Liver (tissue), 9 donors: Measurements from ENCODE around the gene LARGE2. TPM values are rescaled to one million over a fixed set of nuclear protein-coding genes. Genes with fewer than 3 reads are reported as not detected.

Source experiments
- DNase-seq: peaks from one replicate; pipeline ENCODE4 v3.0.0-alpha.2; 2017; ENCODE audit warnings: low spot score
- H3K27ac ChIP-seq, 2 donors: one replicate each; pipeline ENCODE4 v1.7.0; 2013; ENCODE audit warnings: inconsistent platforms in 2 of 2, low read length in 2 of 2, control low read depth in 1 of 2, low read depth in 1 of 2, mild to moderate bottlenecking in 1 of 2
- H3K27me3 ChIP-seq, 4 donors: one replicate each; pipeline versions ENCODE4 v1.6.1 to v1.7.0; 2013; ENCODE audit warnings: low read length in 3 of 4, inconsistent platforms in 1 of 4, mild to moderate bottlenecking in 1 of 4, moderate library complexity in 1 of 4; ENCODE audit not compliant: control insufficient read depth in 4 of 4, insufficient read depth in 4 of 4
- H3K36me3 ChIP-seq, 4 donors: one replicate each; pipeline versions ENCODE4 v1.6.1 to v1.7.0; 2013; ENCODE audit warnings: low read length in 3 of 4, mild to moderate bottlenecking in 3 of 4, low read depth in 1 of 4, moderate library complexity in 1 of 4; ENCODE audit not compliant: control insufficient read depth in 4 of 4, insufficient read depth in 3 of 4
- H3K4me1 ChIP-seq, 4 donors: one replicate each; pipeline versions ENCODE4 v1.6.1 to v1.7.0; 2013; ENCODE audit warnings: low read length in 3 of 4, mild to moderate bottlenecking in 3 of 4, moderate library complexity in 1 of 4; ENCODE audit not compliant: control insufficient read depth in 4 of 4, insufficient read depth in 4 of 4
- H3K4me3 ChIP-seq, 3 donors: one replicate each; pipeline versions ENCODE4 v1.6.1 to v1.7.0; 2013; ENCODE audit warnings: low read length in 3 of 3, control low read depth in 1 of 3, low read depth in 1 of 3, mild to moderate bottlenecking in 1 of 3
- H3K9ac ChIP-seq, 2 donors: one replicate each; pipeline ENCODE4 v1.7.0; 2013; ENCODE audit warnings: low read length in 2 of 2, mild to moderate bottlenecking in 2 of 2, moderate library complexity in 2 of 2, control low read depth in 1 of 2, low read depth in 1 of 2
- H3K9me3 ChIP-seq, 4 donors: one replicate each; pipeline versions ENCODE4 v1.6.1 to v1.7.0; 2013; ENCODE audit warnings: low read length in 3 of 4; ENCODE audit not compliant: control insufficient read depth in 4 of 4
- ATF3 ChIP-seq: IDR thresholded peaks from 2 replicates; pipeline ENCODE4 v1.6.1; 2016; ENCODE audit warnings: antibody characterized with exemption
- CTCF ChIP-seq: fragments of 150-350 bp; IDR thresholded peaks from 2 replicates; pipeline ENCODE4 v1.5.1; 2017; ENCODE audit warnings: improper control_type of control experiment, low read depth, low read length; ENCODE audit not compliant: missing input control
- EGR1 ChIP-seq, 2 donors: IDR thresholded peaks; 2 replicates each; pipeline ENCODE4 v1.6.1; 2016 to 2018; ENCODE audit warnings: antibody characterized with exemption in 2 of 2, low read depth in 2 of 2
- FOXA1 ChIP-seq: IDR thresholded peaks from 2 replicates; pipeline ENCODE4 v1.6.1; 2016; ENCODE audit warnings: antibody characterized with exemption
- FOXA2 ChIP-seq: IDR thresholded peaks from 2 replicates; pipeline ENCODE4 v1.6.1; 2016; ENCODE audit warnings: antibody characterized with exemption
- GABPA ChIP-seq, 2 donors: IDR thresholded peaks in 1 of 2; conservative IDR thresholded peaks in 1 of 2; 2 replicates each; pipeline ENCODE4 v1.6.1; 2016; ENCODE audit warnings: antibody characterized with exemption in 2 of 2, mild to moderate bottlenecking in 1 of 2, moderate library complexity in 1 of 2
- HNF4A ChIP-seq, 2 donors: conservative IDR thresholded peaks; 2 replicates each; pipeline ENCODE4 v1.6.1; 2016; ENCODE audit warnings: antibody characterized with exemption in 2 of 2, mild to moderate bottlenecking in 2 of 2
- HNF4G ChIP-seq: IDR thresholded peaks from 2 replicates; pipeline ENCODE4 v1.6.1; 2016; ENCODE audit warnings: antibody characterized with exemption
- JUND ChIP-seq, 2 donors: IDR thresholded peaks; 2 replicates each; pipeline ENCODE4 v1.6.1; 2016; ENCODE audit warnings: antibody characterized with exemption in 2 of 2
- MAX ChIP-seq: IDR thresholded peaks from 2 replicates; pipeline ENCODE4 v1.6.1; 2016; ENCODE audit warnings: antibody characterized with exemption
- NR2F2 ChIP-seq: IDR thresholded peaks from 2 replicates; pipeline ENCODE4 v1.6.1; 2016; ENCODE audit warnings: antibody characterized with exemption
- RAD21 ChIP-seq, 2 donors: IDR thresholded peaks; 2 replicates each; pipeline ENCODE4 v1.6.1; 2016; ENCODE audit warnings: antibody characterized with exemption in 2 of 2, mild to moderate bottlenecking in 2 of 2
- REST ChIP-seq: IDR thresholded peaks from 2 replicates; pipeline ENCODE4 v1.6.1; 2016; ENCODE audit warnings: antibody characterized with exemption, mild to moderate bottlenecking
- RXRA ChIP-seq, 2 donors: IDR thresholded peaks; 2 replicates each; pipeline ENCODE4 v1.6.1; 2017 to 2018; ENCODE audit warnings: antibody characterized with exemption in 2 of 2, mild to moderate bottlenecking in 1 of 2
- SP1 ChIP-seq: IDR thresholded peaks from 2 replicates; pipeline ENCODE4 v1.6.1; 2018; ENCODE audit warnings: antibody characterized with exemption, mild to moderate bottlenecking
- TAF1 ChIP-seq: conservative IDR thresholded peaks from 2 replicates; pipeline ENCODE4 v1.6.1; 2016; ENCODE audit warnings: antibody characterized with exemption, mild to moderate bottlenecking
- YY1 ChIP-seq: IDR thresholded peaks from 2 replicates; pipeline ENCODE4 v1.6.1; 2016; ENCODE audit warnings: antibody characterized with exemption, mild to moderate bottlenecking
- ZBTB33 ChIP-seq: IDR thresholded peaks from 2 replicates; pipeline ENCODE4 v1.6.1; 2016; ENCODE audit warnings: antibody characterized with exemption
- WGBS: extraction: QIAGEN DNeasy Blood & Tissue Kit; methylation state at CpG from one replicate; pipeline ENCODE4 v1.1.7; 2013; 5-methylcytosine and 5-hydroxymethylcytosine counted together
- polyA plus RNA-seq, 2 donors: library from polyadenylated mRNA; stranded (reverse) in 1 of 2; unstranded in 1 of 2; fragments of 200-250 nt in 1 of 2; fragments of >200 nt in 1 of 2; fragmentation: Nextera tagmentation in 1 of 2; extraction: Ambion mirVana in 1 of 2; gene quantifications; one replicate each; pipeline versions ENCODE4 v1.2.1 to v1.2.3, GENCODE V29; 2013 to 2015
- total RNA-seq, 2 donors: library from RNA; depleted of rRNA; stranded (reverse); fragments of >200 nt; gene quantifications; one replicate each; pipeline ENCODE4 v1.2.3, GENCODE V29; 2014
- donor health status: healthy.
- donor health status: healthy.
- donor health status: healthy.
- donor health status: healthy.
- donor health status: healthy.

Gene LARGE2
- total and polyA plus RNA-seq, 4 donors: 1.3 to 1.9 (median 1.5) TPM

GRCh38 chr11:45906096-45906682 is 16.3 kb upstream of the LARGE2 start:
- TF ChIP-seq MAX: no peak
- no peak for TF ChIP-seq GABPA (IDR thresholded peaks at IDR 0.05 in 1 of 2, conservative IDR thresholded peaks at IDR 0.05 in 1 of 2)
- no peak for TF ChIP-seq SP1
- no peak for TF ChIP-seq FOXA1
- TF ChIP-seq RAD21 (IDR thresholded peaks at IDR 0.05): no peak
- no peak for TF ChIP-seq TAF1
- no peak for TF ChIP-seq RXRA (IDR thresholded peaks at IDR 0.05)
- TF ChIP-seq YY1: no peak
- TF ChIP-seq EGR1 (IDR thresholded peaks at IDR 0.05; ENCODE audit: low read depth in 2 of 2): no peak
- TF ChIP-seq ZBTB33: no peak
- no peak for TF ChIP-seq CTCF
- TF ChIP-seq FOXA2: no peak
- TF ChIP-seq NR2F2: no peak
- TF ChIP-seq HNF4A (conservative IDR thresholded peaks at IDR 0.05): no peak
- TF ChIP-seq HNF4G: no peak
- no peak for TF ChIP-seq ATF3
- Histone ChIP-seq H3K9ac (no peak overlapping the region), H3K27me3 (no peaks in the 10 kb centered on the region), H3K36me3 (peaks cover 6 to 17% (median 11%) of the 10 kb centered on the region in 4 donors), H3K9me3 (no peaks in the 10 kb centered on the region), H3K4me3 (no peak overlapping the region), H3K4me1 (no peaks in the 10 kb centered on the region), H3K27ac (no peak overlapping the region)
- 71% methylated on average over 19 of the region's 19 CpGs for WGBS
- DNase-seq: no peak

- 71% methylated on average over 18 of the region's 18 CpGs for WGBS
- Histone ChIP-seq H3K27me3 (no peaks in the 10 kb centered on the region), H3K4me1 (peaks cover 0 to 3% (median under 1%) of the 10 kb centered on the region in 4 donors), H3K27ac (no peak within 1 kb of the TSS), H3K9ac (no peak within 1 kb of the TSS), H3K4me3 (no peak within 1 kb of the TSS), H3K9me3 (no peaks in the 10 kb centered on the region), H3K36me3 (peaks cover 7 to 20% (median 13%) of the 10 kb centered on the region in 4 donors)
- no peak for DNase-seq
- TF ChIP-seq NR2F2 (no peak), MAX (no peak), FOXA1 (no peak), GABPA (IDR thresholded peaks at IDR 0.05 in 1 of 2, conservative IDR thresholded peaks at IDR 0.05 in 1 of 2) (no peak), SP1 (no peak), ZBTB33 (no peak), FOXA2 (no peak), JUND (IDR thresholded peaks at IDR 0.05) (no peak), RXRA (IDR thresholded peaks at IDR 0.05) (no peak), EGR1 (IDR thresholded peaks at IDR 0.05; ENCODE audit: low read depth in 2 of 2) (no peak), HNF4A (conservative IDR thresholded peaks at IDR 0.05) (no peak), TAF1 (no peak), YY1 (no peak), RAD21 (IDR thresholded peaks at IDR 0.05) (no peak), ATF3 (no peak), HNF4G (no peak), REST (no peak)
Measured at GRCh38 chr11:45906965-45907611, 15.4 kb upstream of the LARGE2 start, which contains the start of gene FREY1. TSS of gene FREY1 (minus strand) at chr11:45907271. CDS start at chr11:45907245, 26 bp downstream.
